Endothelial cell of umbilical vein (primary cell): ENCODE results near the gene CFAP20DC. TPM values are rescaled to one million over a fixed set of nuclear protein-coding genes. Genes with fewer than 3 reads are reported as not detected.

Experiments used
- BruUV-seq: library from RNA; stranded (reverse); fragments of 400-500 nt; replicated peaks from 2 replicates; lab custom pipeline; 2021; lab: Mats Ljungman, UMichigan
- CTCF ChIA-PET: fragments of 300-600, 350-600 bp; sonication (Branson Sonifier 250); formaldehyde crosslinking; loops from one replicate; lab custom pipeline; 2021; ENCODE audit warnings: antibody characterized with exemption, inconsistent platforms; lab: Charles Lee
- POLR2A ChIA-PET: fragments of 300-600, 350-600 bp; sonication (Branson Sonifier 250); formaldehyde crosslinking; loops from one replicate; lab custom pipeline; 2021; ENCODE audit warnings: antibody characterized with exemption, inconsistent platforms; lab: Charles Lee
- DNase-seq: peaks from one replicate; pipeline ENCODE4 v3.0.0-alpha.2; 2011; ENCODE audit warnings: low read depth, low spot score
- FAIRE-seq: peaks from 2 replicates; lab custom pipeline; 2011; peaks lifted over from hg19 to GRCh38; lab: Jason Lieb, UNC
- H2AFZ ChIP-seq: 2 replicates; pipeline ENCODE4 v1.6.0; 2012; ENCODE audit warnings: low read depth, low read length, control low read depth, inconsistent platforms
- H3K27ac ChIP-seq: 2 replicates; pipeline ENCODE4 v1.5.1; 2011; ENCODE audit warnings: low read depth, mild to moderate bottlenecking, control low read depth, low read length, moderate library complexity; ENCODE audit not compliant: insufficient read depth
- H3K27me3 ChIP-seq, 2 experiments: 2 replicates each; pipeline versions ENCODE4 v1.6.0 to v1.6.1; 2011; ENCODE audit warnings: low read length in 2 of 2, mixed read lengths in 1 of 2; ENCODE audit not compliant: control insufficient read depth in 2 of 2, insufficient read depth in 2 of 2
- H3K36me3 ChIP-seq, 2 experiments: 2 replicates in 1 of 2; 3 replicates in 1 of 2; pipeline ENCODE4 v1.5.1; 2011; ENCODE audit warnings: low read length in 2 of 2, mild to moderate bottlenecking in 1 of 2, moderate library complexity in 1 of 2; ENCODE audit not compliant: control insufficient read depth in 2 of 2, insufficient read depth in 2 of 2; ENCODE audit errors: extremely low read depth in 1 of 2
- H3K4me1 ChIP-seq: 3 replicates; pipeline ENCODE4 v1.5.1; 2011; ENCODE audit warnings: mild to moderate bottlenecking, low read length; ENCODE audit not compliant: control insufficient read depth, insufficient read depth; ENCODE audit errors: extremely low read depth
- H3K4me2 ChIP-seq: 2 replicates; pipeline ENCODE4 v1.6.1; 2011; ENCODE audit warnings: low read length, control low read depth, mixed read lengths; ENCODE audit not compliant: insufficient read depth
- H3K4me3 ChIP-seq, 3 experiments: fragments of 200-600 bp in 1 of 3; sonication (generic), shearing (Covaris generic) in 1 of 3; replicated peaks in 1 of 3; 2 replicates each; pipeline ENCODE4 v1.5.1; 2011 to 2016; ENCODE audit warnings: control low read depth in 3 of 3, low read length in 3 of 3, mild to moderate bottlenecking in 2 of 3, inconsistent platforms in 1 of 3, low read depth in 1 of 3, moderate library complexity in 1 of 3; ENCODE audit not compliant: insufficient read depth in 1 of 3
- H3K79me2 ChIP-seq: 2 replicates; pipeline ENCODE4 v1.6.0; 2012; ENCODE audit warnings: low read length, inconsistent platforms; ENCODE audit not compliant: control insufficient read depth, insufficient read depth
- H3K9ac ChIP-seq: replicated peaks from 2 replicates; pipeline ENCODE3; 2011; ENCODE audit warnings: low read length, control low read depth; ENCODE audit not compliant: insufficient read depth; ENCODE audit errors: extremely low read depth
- H3K9me1 ChIP-seq: replicated peaks from 3 replicates; pipeline ENCODE4 v1.6.0; 2011; ENCODE audit warnings: mild to moderate bottlenecking, low read length; ENCODE audit not compliant: control insufficient read depth, insufficient read depth; ENCODE audit errors: extremely low read depth
- H3K9me3 ChIP-seq: replicated peaks from 2 replicates; pipeline ENCODE4 v1.5.1; 2012; ENCODE audit warnings: low read length, inconsistent platforms; ENCODE audit not compliant: control insufficient read depth, insufficient read depth
- H4K20me1 ChIP-seq: replicated peaks from 2 replicates; pipeline ENCODE3; 2011; ENCODE audit warnings: mild to moderate bottlenecking, low read length; ENCODE audit not compliant: control insufficient read depth, insufficient read depth; ENCODE audit errors: extremely low read depth
- EZH2 ChIP-seq: IDR thresholded peaks from 2 replicates; pipeline ENCODE4 v1.6.1; 2012; ENCODE audit warnings: borderline replicate concordance, low read depth, mild to moderate bottlenecking, moderate library complexity, low read length, inconsistent platforms; ENCODE audit not compliant: severe bottlenecking
- FOS ChIP-seq: IDR thresholded peaks from 2 replicates; pipeline ENCODE4 v1.6.1; 2011; ENCODE audit warnings: mild to moderate bottlenecking, low read length, moderate library complexity, borderline replicate concordance; ENCODE audit not compliant: insufficient read depth
- GATA2 ChIP-seq: IDR thresholded peaks from 2 replicates; pipeline ENCODE4 v1.7.0; 2011; ENCODE audit warnings: low read depth, mild to moderate bottlenecking, moderate library complexity, mixed read lengths, low read length; ENCODE audit not compliant: insufficient read length, insufficient read depth
- JUN ChIP-seq: IDR thresholded peaks from 2 replicates; pipeline ENCODE4 v1.6.1; 2011; ENCODE audit warnings: borderline replicate concordance, low read depth; ENCODE audit not compliant: insufficient read length, insufficient read depth
- MAX ChIP-seq: IDR thresholded peaks from 2 replicates; pipeline ENCODE4 v1.6.1; 2011; ENCODE audit not compliant: insufficient read depth, insufficient read length
- MYC ChIP-seq: IDR thresholded peaks from one replicate; pipeline ENCODE4 v1.6.1; 2011; ENCODE audit warnings: mild to moderate bottlenecking, low read depth, low read length
- POLR2A ChIP-seq: IDR thresholded peaks from 2 replicates; pipeline ENCODE4 v1.6.1; 2012; ENCODE audit warnings: low read depth, mild to moderate bottlenecking, control low read depth, low read length
- POLR2AphosphoS5 ChIP-seq: IDR thresholded peaks from 2 replicates; pipeline ENCODE4 v1.6.1; 2012; ENCODE audit warnings: low read depth, mild to moderate bottlenecking, control low read depth, low read length, moderate library complexity; ENCODE audit not compliant: insufficient read depth
- dilution Hi-C: fragments of 300-500 bp; cut with MboI; formaldehyde crosslinking; loops from one replicate; pipeline ENCODE4 v1.15.0; 2019; ENCODE audit warnings: low sequenced_read_pairs; ENCODE audit not compliant: extremely low pct_ligation_motif_present
- intact Hi-C: fragments of 100-400 bp; cut with micrococcal nuclease; formaldehyde crosslinking; loops from one replicate; pipeline ENCODE4 v1.10.0; 2022
- polyA plus RNA-seq, 4 experiments: library from polyadenylated mRNA; depleted of rRNA in 3 of 4; stranded (reverse) in 3 of 4; unstranded in 1 of 4; fragments of >200 nt; gene quantifications; 2 replicates each; pipeline versions ENCODE4 v1.2.1 to v1.2.3, GENCODE V29; 2011 to 2012; ENCODE audit warnings: missing spikeins in 1 of 4
- total RNA-seq: library from RNA; stranded (reverse); gene quantifications from 2 replicates; pipeline ENCODE4 v1.2.3, GENCODE V29; 2021
- TF ChIP-seq, protein P1 (sequence below), 2 donors: IDR thresholded peaks; 1 replicate in 1 of 2; 2 replicates in 1 of 2; pipeline ENCODE4 v1.5.1; 2011; ENCODE audit warnings: low read length in 2 of 2, mild to moderate bottlenecking in 2 of 2, moderate library complexity in 2 of 2, control low read depth in 1 of 2, inconsistent platforms in 1 of 2, low read depth in 1 of 2; ENCODE audit not compliant: insufficient read depth in 1 of 2; ENCODE audit errors: extremely low read depth in 1 of 2

Gene CFAP20DC
- total and polyA plus RNA-seq, 2 donors (not counting 3 experiments of a cell fraction or from before 2014, with no cell fraction given), result 0.92 to 2.1 TPM

DNA sequence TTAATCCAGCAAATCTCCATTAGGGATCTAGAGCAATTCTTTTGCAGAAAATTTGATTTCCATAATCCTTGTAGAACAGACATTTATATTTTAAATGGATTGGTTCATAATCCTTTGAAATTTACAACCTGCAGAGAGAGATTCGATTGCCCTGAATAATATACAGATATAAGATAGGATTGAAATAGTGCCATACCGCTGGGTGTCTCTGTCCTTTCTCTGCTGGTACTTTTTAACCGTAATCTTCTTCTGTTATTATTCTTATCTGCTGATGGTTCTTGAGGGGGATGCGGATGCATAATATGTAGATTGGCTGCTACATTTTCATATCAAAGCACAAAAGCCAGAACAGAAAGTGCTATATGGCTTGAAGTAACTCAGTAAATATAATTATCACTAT is 182.2 kb downstream of the CFAP20DC start:
- no peak overlapping the region for H3K4me2 ChIP-seq
- no TSS peak for BruUV-seq
- POLR2A ChIA-PET, result no interaction called here
- intact Hi-C loops (no loop called here), dilution Hi-C loops (no loop called here)
- H3K27ac ChIP-seq, result no peak overlapping the region
- peaks cover 9% of the 10 kb centered on the region for H3K4me1 ChIP-seq
- TF ChIP-seq GATA2, result no peak
- TF ChIP-seq JUN, result no peak
- TF ChIP-seq POLR2AphosphoS5, result no peak
- no peak for TF ChIP-seq EZH2
- TF ChIP-seq MYC, result no peak
- no peak for TF ChIP-seq MAX
- no peak for TF ChIP-seq POLR2A
- TF ChIP-seq, protein P1, sequence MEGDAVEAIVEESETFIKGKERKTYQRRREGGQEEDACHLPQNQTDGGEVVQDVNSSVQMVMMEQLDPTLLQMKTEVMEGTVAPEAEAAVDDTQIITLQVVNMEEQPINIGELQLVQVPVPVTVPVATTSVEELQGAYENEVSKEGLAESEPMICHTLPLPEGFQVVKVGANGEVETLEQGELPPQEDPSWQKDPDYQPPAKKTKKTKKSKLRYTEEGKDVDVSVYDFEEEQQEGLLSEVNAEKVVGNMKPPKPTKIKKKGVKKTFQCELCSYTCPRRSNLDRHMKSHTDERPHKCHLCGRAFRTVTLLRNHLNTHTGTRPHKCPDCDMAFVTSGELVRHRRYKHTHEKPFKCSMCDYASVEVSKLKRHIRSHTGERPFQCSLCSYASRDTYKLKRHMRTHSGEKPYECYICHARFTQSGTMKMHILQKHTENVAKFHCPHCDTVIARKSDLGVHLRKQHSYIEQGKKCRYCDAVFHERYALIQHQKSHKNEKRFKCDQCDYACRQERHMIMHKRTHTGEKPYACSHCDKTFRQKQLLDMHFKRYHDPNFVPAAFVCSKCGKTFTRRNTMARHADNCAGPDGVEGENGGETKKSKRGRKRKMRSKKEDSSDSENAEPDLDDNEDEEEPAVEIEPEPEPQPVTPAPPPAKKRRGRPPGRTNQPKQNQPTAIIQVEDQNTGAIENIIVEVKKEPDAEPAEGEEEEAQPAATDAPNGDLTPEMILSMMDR (IDR thresholded peaks at IDR 0.05; ENCODE audit: extremely low read depth in 1 of 2, insufficient read depth in 1 of 2, low read depth in 1 of 2, low read length in 2 of 2), result no peak
- no peak for TF ChIP-seq FOS
- CTCF ChIA-PET, result no interaction called here
- no peak for DNase-seq
- H3K27me3 ChIP-seq, result no peaks in the 10 kb centered on the region
- H3K9ac ChIP-seq, result no peak overlapping the region
- no peaks in the 10 kb centered on the region for H3K9me1 ChIP-seq
- H4K20me1 ChIP-seq, result no peaks in the 10 kb centered on the region
- no peaks in the 10 kb centered on the region for H3K36me3 ChIP-seq
- no peak overlapping the region for H2AFZ ChIP-seq
- H3K4me3 ChIP-seq, result no peak overlapping the region
- no peaks in the 10 kb centered on the region for H3K79me2 ChIP-seq
- no peak for FAIRE-seq
- no peaks in the 10 kb centered on the region for H3K9me3 ChIP-seq
